HL-60 (cell line): Measurements from ENCODE around the gene MAP2K5.

Experiments
- DNase-seq, 2 experiments: peaks; one replicate each; pipeline ENCODE4 v3.0.0-alpha.2; 2010 to 2020; ENCODE audit warnings: low read depth in 1 of 2, low spot score in 1 of 2
- H3K27ac ChIP-seq: fragments of 250-450 bp; sonication (Bioruptor Pico); replicated peaks from 2 replicates; pipeline ENCODE4 v1.5.1; 2020; ENCODE audit warnings: mild to moderate bottlenecking, moderate library complexity
- H3K27me3 ChIP-seq: fragments of 250-450 bp; sonication (Bioruptor Pico); 2 replicates; pipeline ENCODE4 v1.5.1; 2021; ENCODE audit warnings: mild to moderate bottlenecking, moderate library complexity; ENCODE audit not compliant: insufficient read depth, poor library complexity, severe bottlenecking
- H3K4me3 ChIP-seq: replicated peaks from 2 replicates; pipeline ENCODE4 v1.5.1; 2011; ENCODE audit warnings: mild to moderate bottlenecking, control low read depth, low read length; ENCODE audit not compliant: insufficient read depth
- CTCF ChIP-seq: IDR thresholded peaks from one replicate; pipeline ENCODE4 v1.5.1; 2011; ENCODE audit warnings: low read length, control low read depth, inconsistent platforms; ENCODE audit not compliant: insufficient read depth
- GABPA ChIP-seq: IDR thresholded peaks from 2 replicates; pipeline ENCODE4 v1.6.1; 2012; ENCODE audit warnings: low read depth
- POLR2AphosphoS5 ChIP-seq: IDR thresholded peaks from 2 replicates; pipeline ENCODE4 v1.6.1; 2012; ENCODE audit warnings: low read depth
- REST ChIP-seq: IDR thresholded peaks from 2 replicates; pipeline ENCODE4 v1.6.1; 2012; ENCODE audit warnings: low read depth; ENCODE audit not compliant: insufficient replicate concordance
- SPI1 ChIP-seq: IDR thresholded peaks from 2 replicates; pipeline ENCODE4 v1.6.1; 2012; ENCODE audit warnings: low read depth, mild to moderate bottlenecking, borderline replicate concordance

Gene MAP2K5

GRCh38 chr15:67505675-67506572 is 36.6 kb upstream of the MAP2K5 start:
- Histone ChIP-seq H3K27me3 (no peaks in the 10 kb centered on the region), H3K27ac (peak overlapping the region; percentile 61), H3K4me3 (no peak overlapping the region)
- peak in 1 of 2 experiments; percentile 25 for DNase-seq
- TF ChIP-seq SPI1 = peak; percentile 67
- TF ChIP-seq CTCF = no peak

DNA sequence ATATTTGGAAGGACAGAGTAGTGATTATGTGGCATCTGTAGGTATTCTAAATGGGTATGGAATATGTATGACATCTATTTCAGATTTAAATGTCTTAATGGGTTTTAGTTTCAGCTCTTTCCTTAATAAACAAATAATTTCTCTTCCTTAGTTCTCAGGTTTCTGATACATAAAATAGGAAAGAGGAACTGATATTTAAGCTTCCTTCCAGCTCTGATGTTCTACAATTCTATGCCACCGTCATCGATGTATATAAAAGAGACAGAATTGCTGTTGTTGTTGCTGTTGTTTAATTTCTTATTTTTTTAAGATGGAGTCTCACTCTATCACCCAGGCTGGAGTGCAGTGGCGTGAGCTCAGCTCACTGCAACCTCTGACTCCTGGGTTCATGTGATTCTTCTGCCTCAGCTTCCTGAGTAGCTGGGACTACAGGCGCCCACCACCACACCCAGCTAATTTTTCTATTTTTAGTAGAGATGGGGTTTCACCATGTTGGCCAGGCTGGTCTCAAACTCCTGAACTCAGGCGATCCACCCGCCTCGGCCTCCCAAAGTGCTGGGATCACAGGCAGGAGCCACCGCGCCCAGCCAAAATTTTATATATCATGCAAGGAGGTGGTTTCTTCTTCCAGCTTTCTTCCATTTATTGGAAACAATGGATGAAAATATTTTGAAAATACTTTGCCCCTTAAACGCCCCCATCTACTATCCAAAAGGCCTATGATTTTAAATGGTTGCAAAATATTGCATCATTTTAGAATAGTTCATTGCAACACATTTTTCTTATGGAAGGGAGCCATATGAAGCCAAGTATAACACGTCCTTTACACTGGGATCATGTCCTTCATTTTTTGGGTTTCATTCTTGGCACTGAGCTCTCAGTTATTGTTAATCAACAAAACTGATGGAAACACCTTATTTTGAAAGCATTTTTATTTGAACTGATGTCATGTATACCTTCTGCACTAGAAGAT is 35.4 kb upstream of the MAP2K5 start:
- TF ChIP-seq POLR2AphosphoS5 = no peak
- peak; percentile 83 for TF ChIP-seq SPI1
- H3K4me3 ChIP-seq = no peak overlapping the region
- H3K27me3 ChIP-seq = no peaks in the 10 kb centered on the region
- DNase-seq = peak in 1 of 2 experiments; percentile 58
- peak overlapping the region; percentile 61 for H3K27ac ChIP-seq

GRCh38 chr15:67508407-67508806 is 34.1 kb upstream of the MAP2K5 start:
- Histone ChIP-seq H3K27me3 (no peaks in the 10 kb centered on the region), H3K4me3 (no peak overlapping the region), H3K27ac (no peak overlapping the region)
- TF ChIP-seq SPI1 (no peak), REST (no peak), GABPA (no peak), POLR2AphosphoS5 (no peak), CTCF (no peak)
- no peak for DNase-seq

DNA sequence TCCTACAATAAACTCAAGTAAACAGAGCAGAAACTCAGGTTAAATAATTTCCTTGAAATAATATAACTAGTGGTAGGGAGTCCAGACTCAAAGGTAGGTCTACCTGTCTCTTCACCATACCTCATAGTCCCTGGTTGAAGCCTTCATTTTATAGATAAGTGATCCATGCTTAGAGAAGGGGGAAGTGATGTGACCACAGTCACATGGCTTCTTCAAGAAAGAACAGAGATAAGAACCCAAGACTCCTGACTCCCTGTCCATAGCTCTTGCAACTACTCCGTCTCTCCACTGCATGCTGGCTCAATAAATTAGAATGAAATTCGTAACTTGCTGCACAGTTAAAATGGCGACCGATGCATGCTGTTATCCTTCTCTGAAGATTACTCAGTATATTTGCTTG is 32.6 kb upstream of the MAP2K5 start:
- Histone ChIP-seq H3K27me3 (no peaks in the 10 kb centered on the region), H3K4me3 (no peak overlapping the region), H3K27ac (peak overlapping the region; percentile 26; the same call in 1 of the 2 replicates)
- TF ChIP-seq SPI1 = peak; percentile 76
- TF ChIP-seq REST = no peak
- TF ChIP-seq CTCF = no peak
- TF ChIP-seq GABPA = no peak
- TF ChIP-seq POLR2AphosphoS5 = no peak
- peak in 1 of 2 experiments; percentile 48 for DNase-seq
